ENCODE measurements around the gene MYZAP.

Gene MYZAP

GRCh38 chr15:57631386-57632110, 39.8 kb downstream of the MYZAP start:
- DNase-seq, result no peak

- no peak for DNase-seq
Measured at GRCh38 chr15:57634290-57634689, 42.6 kb downstream of the MYZAP start.

GRCh38 chr15:57635300-57635909, 43.7 kb downstream of the MYZAP start:
- DNase-seq, result no peak

- no peak for DNase-seq
Measured at GRCh38 chr15:57637846-57638245, 46.1 kb downstream of the MYZAP start.

GRCh38 chr15:57639306-57639705, 47.6 kb downstream of the MYZAP start:
- no peak for DNase-seq

- no peak for DNase-seq
Measured at GRCh38 chr15:57640930-57641682, 49.4 kb downstream of the MYZAP start.

GRCh38 chr15:57643826-57644225, 52.1 kb downstream of the MYZAP start:
- no peak for DNase-seq

GRCh38 chr15:57646087-57646486, 54.4 kb downstream of the MYZAP start:
- DNase-seq, result no peak

GRCh38 chr15:57647071-57647790, 55.5 kb downstream of the MYZAP start:
- DNase-seq, result no peak

GRCh38 chr15:57647791-57648130, 56.1 kb downstream of the MYZAP start:
- no peak for DNase-seq

GRCh38 chr15:57649138-57649537, 57.4 kb downstream of the MYZAP start:
- no peak for DNase-seq

GRCh38 chr15:57651445-57651844, 59.7 kb downstream of the MYZAP start:
- no peak for DNase-seq

GRCh38 chr15:57652481-57652880, 60.8 kb downstream of the MYZAP start:
- no peak for DNase-seq

GRCh38 chr15:57654153-57654852, 62.6 kb downstream of the MYZAP start:
- DNase-seq, result no peak

- no peak for DNase-seq
Measured at GRCh38 chr15:57655053-57655452, 63.3 kb downstream of the MYZAP start.

GRCh38 chr15:57655809-57656208, 64.1 kb downstream of the MYZAP start:
- DNase-seq, result no peak

GRCh38 chr15:57656434-57656833, 64.7 kb downstream of the MYZAP start:
- DNase-seq, result no peak

GRCh38 chr15:57657619-57658018, 65.9 kb downstream of the MYZAP start:
- DNase-seq, result no peak

- DNase-seq, result no peak
Measured at GRCh38 chr15:57662091-57662744, 70.5 kb downstream of the MYZAP start.

GRCh38 chr15:57662802-57663201, 71.1 kb downstream of the MYZAP start:
- DNase-seq, result no peak

GRCh38 chr15:57663262-57663661, 71.6 kb downstream of the MYZAP start:
- DNase-seq, result no peak

- no peak for DNase-seq
Measured at GRCh38 chr15:57665194-57665593, 73.5 kb downstream of the MYZAP start.
